ENCODE data around the gene DHX8.
"Not testable (repeated sequence)": the region's sequence is repeated elsewhere in the genome, so short reads cannot be mapped to it uniquely, and the experiment has no call there.

DHX8 gene

GRCh38 chr17:43461185-43461584 is 22.6 kb upstream of the DHX8 start:
- no peak for DNase-seq (ENCODE audit: low read depth, low spot score)

- DNase-seq (ENCODE audit: low read depth, low spot score), result not testable (repeated sequence)
Observed at GRCh38 chr17:43462569-43462968, 21.2 kb upstream of the DHX8 start.

GRCh38 chr17:43463241-43463640 is 20.5 kb upstream of the DHX8 start:
- no peak for DNase-seq (ENCODE audit: low read depth, low spot score)

- no peak for DNase-seq (ENCODE audit: low read depth, low spot score)
Observed at GRCh38 chr17:43464046-43464445, 19.7 kb upstream of the DHX8 start.

- no peak for DNase-seq (ENCODE audit: low read depth, low spot score)
Observed at GRCh38 chr17:43465049-43465448, 18.7 kb upstream of the DHX8 start.

GRCh38 chr17:43467981-43468581 is 15.7 kb upstream of the DHX8 start:
- DNase-seq (ENCODE audit: low read depth, low spot score), result peak; percentile 78

GRCh38 chr17:43468691-43469139 is 15.1 kb upstream of the DHX8 start:
- DNase-seq (ENCODE audit: low read depth, low spot score), result peak; percentile 82

GRCh38 chr17:43469145-43469544 is 14.6 kb upstream of the DHX8 start:
- peak; percentile 74 for DNase-seq (ENCODE audit: low read depth, low spot score)

GRCh38 chr17:43471585-43472160 is 12.1 kb upstream of the DHX8 start:
- peak; percentile 30 for DNase-seq (ENCODE audit: low read depth, low spot score)

GRCh38 chr17:43475494-43476089 is 8.2 kb upstream of the DHX8 start:
- DNase-seq (ENCODE audit: low read depth, low spot score), result no peak

GRCh38 chr17:43476306-43476705 is 7.5 kb upstream of the DHX8 start:
- not testable (repeated sequence) for DNase-seq (ENCODE audit: low read depth, low spot score)

GRCh38 chr17:43477832-43478634 is 5.7 kb upstream of the DHX8 start:
- DNase-seq (ENCODE audit: low read depth, low spot score), result no peak

- DNase-seq (ENCODE audit: low read depth, low spot score), result no peak
Observed at GRCh38 chr17:43479948-43480347, 3.8 kb upstream of the DHX8 start.

GRCh38 chr17:43482103-43483012 is 1.4 kb upstream of the DHX8 start:
- DNase-seq (ENCODE audit: low read depth, low spot score), result no peak

GRCh38 chr17:43490621-43491020 is 6.8 kb downstream of the DHX8 start:
- no peak for DNase-seq (ENCODE audit: low read depth, low spot score)

GRCh38 chr17:43509440-43509839 is 25.7 kb downstream of the DHX8 start:
- DNase-seq (ENCODE audit: low read depth, low spot score), result not testable (repeated sequence)

- DNase-seq (ENCODE audit: low read depth, low spot score), result not testable (repeated sequence)
Observed at GRCh38 chr17:43511199-43511598, 27.4 kb downstream of the DHX8 start.

GRCh38 chr17:43515656-43516055 is 31.9 kb downstream of the DHX8 start:
- peak; percentile 48 for DNase-seq (ENCODE audit: low read depth, low spot score)

GRCh38 chr17:43517161-43517560 is 33.4 kb downstream of the DHX8 start:
- peak; percentile 80 for DNase-seq (ENCODE audit: low read depth, low spot score)

- peak; percentile 74 for DNase-seq (ENCODE audit: low read depth, low spot score)
Observed at GRCh38 chr17:43517615-43518386, 34.0 kb downstream of the DHX8 start.

GRCh38 chr17:43521389-43521788 is 37.6 kb downstream of the DHX8 start:
- DNase-seq (ENCODE audit: low read depth, low spot score), result no peak

Measured in astrocyte of the hippocampus (primary cell).